ENCODE data around the gene ITGA11. TPM values are rescaled to one million over a fixed set of nuclear protein-coding genes. Genes with fewer than 3 reads are reported as not detected.

Gene ITGA11
- total and polyA plus RNA-seq, 2 donors (not counting 1 experiment from before 2014, with no cell fraction given) = not detected

DNA sequence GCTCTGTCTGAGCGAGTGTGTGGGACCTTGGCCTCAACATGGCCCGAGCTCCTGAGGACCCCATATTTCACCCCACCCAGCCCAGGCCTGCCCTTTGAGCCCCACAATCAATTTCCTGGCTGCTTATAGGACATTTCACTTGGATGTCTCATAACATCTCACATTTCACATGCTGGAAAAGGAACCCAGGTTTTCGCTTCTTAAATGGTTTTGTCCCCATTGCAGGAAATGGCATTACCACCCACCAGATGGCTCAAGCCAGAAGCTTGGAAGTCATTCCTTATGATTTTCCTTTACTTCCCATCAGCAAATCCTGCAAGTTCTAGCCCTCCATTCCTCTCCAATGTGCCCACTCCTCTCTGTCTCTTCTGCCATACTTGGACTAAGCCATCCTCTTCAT, 14.9 kb downstream of the ITGA11 start:
- intact Hi-C loops (cut with micrococcal nuclease) = no loop called here
- DNase-seq (no peak), ATAC-seq (ENCODE audit: low read depth) (no peak)
- CTCF ChIA-PET = interaction anchor here (1.2 kb wide), 1 partner anchor 9 kb away, joined by 3 read pairs; no protein-coding TSS in a partner anchor
- H3K4me1 ChIP-seq (ENCODE audit: control insufficient read depth in 2 of 2, insufficient read depth in 2 of 2, low read length in 2 of 2) = no peaks in the 10 kb centered on the region
- POLR2A ChIA-PET = no interaction called here
- no peak overlapping the region for H3K27ac ChIP-seq (ENCODE audit: low read length in 2 of 2)
- peaks cover 6% of the 10 kb centered on the region for H3K27me3 Mint-ChIP-seq
- no peak for TF ChIP-seq EZH2 (IDR thresholded peaks at IDR 0.05; ENCODE audit: borderline replicate concordance, insufficient read depth, low read depth, low read length, poor library complexity, severe bottlenecking)
- TF ChIP-seq, protein P1, sequence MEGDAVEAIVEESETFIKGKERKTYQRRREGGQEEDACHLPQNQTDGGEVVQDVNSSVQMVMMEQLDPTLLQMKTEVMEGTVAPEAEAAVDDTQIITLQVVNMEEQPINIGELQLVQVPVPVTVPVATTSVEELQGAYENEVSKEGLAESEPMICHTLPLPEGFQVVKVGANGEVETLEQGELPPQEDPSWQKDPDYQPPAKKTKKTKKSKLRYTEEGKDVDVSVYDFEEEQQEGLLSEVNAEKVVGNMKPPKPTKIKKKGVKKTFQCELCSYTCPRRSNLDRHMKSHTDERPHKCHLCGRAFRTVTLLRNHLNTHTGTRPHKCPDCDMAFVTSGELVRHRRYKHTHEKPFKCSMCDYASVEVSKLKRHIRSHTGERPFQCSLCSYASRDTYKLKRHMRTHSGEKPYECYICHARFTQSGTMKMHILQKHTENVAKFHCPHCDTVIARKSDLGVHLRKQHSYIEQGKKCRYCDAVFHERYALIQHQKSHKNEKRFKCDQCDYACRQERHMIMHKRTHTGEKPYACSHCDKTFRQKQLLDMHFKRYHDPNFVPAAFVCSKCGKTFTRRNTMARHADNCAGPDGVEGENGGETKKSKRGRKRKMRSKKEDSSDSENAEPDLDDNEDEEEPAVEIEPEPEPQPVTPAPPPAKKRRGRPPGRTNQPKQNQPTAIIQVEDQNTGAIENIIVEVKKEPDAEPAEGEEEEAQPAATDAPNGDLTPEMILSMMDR (IDR thresholded peaks at IDR 0.05) = no peak
- H2AFZ ChIP-seq (ENCODE audit: insufficient read depth, low read depth, low read length, poor library complexity, severe bottlenecking) = no peak overlapping the region
- peaks cover 0 to 6% (median 0%) of the 10 kb centered on the region in 4 experiments for H3K27me3 ChIP-seq (replicated peaks in 1 of 4; ENCODE audit: control extremely low read depth in 1 of 4, control insufficient read depth in 3 of 4, insufficient read depth in 4 of 4, low read length in 3 of 4)
- H3K79me2 ChIP-seq (ENCODE audit: control insufficient read depth, insufficient read depth, low read length) = no peaks in the 10 kb centered on the region
- no peak overlapping the region for H3K9ac ChIP-seq (ENCODE audit: low read length)
- H3K4me2 ChIP-seq (replicated peaks; ENCODE audit: low read depth, low read length, poor library complexity, severe bottlenecking) = no peak overlapping the region
- H3K9me3 Mint-ChIP-seq (ENCODE audit: insufficient read depth) = no peaks in the 10 kb centered on the region
- H3K9me3 ChIP-seq (ENCODE audit: control extremely low read depth in 1 of 3, control insufficient read depth in 2 of 3, insufficient read depth in 1 of 3, low read length in 2 of 3) = no peaks in the 10 kb centered on the region
- no peaks in the 10 kb centered on the region for H3K4me1 Mint-ChIP-seq
- no peak overlapping the region for H3K4me3 ChIP-seq (ENCODE audit: control extremely low read depth in 1 of 5, extremely low read depth in 1 of 5, insufficient read depth in 1 of 5, low read depth in 2 of 5, low read length in 4 of 5)
- no peaks in the 10 kb centered on the region for H4K20me1 ChIP-seq (ENCODE audit: control insufficient read depth, insufficient read depth, low read length, poor library complexity, severe bottlenecking)
- H3K4me3 Mint-ChIP-seq = no peak overlapping the region
- H3K36me3 ChIP-seq (replicated peaks in 1 of 2; ENCODE audit: control extremely low read depth in 1 of 2, control insufficient read depth in 1 of 2, extremely low read depth in 1 of 2, insufficient read depth in 2 of 2, low read length in 1 of 2) = no peaks in the 10 kb centered on the region
- no peak overlapping the region for H3K27ac Mint-ChIP-seq
- 86% methylated on average over 3 of the region's 3 CpGs for WGBS (ENCODE audit: insufficient coverage)

DNA sequence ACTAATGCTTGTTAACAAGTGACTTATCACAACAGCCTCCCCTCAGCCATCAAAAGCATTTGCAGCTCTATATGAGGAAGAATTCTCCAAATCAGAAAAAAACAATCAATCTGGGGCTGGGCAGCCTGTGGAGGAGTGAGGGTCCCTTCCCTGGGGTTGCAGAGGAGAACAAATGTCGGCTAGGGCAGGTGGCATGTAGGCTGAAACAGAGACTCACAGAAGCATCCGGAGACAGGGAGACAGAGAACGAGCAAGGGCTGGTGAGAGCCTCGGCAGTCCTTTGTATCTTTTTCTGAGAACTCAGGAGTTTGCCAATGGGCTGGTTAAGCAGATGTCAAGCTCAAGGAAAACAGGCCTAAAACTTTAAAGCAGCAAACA, 15.8 kb downstream of the ITGA11 start:
- H4K20me1 ChIP-seq (ENCODE audit: control insufficient read depth, insufficient read depth, low read length, poor library complexity, severe bottlenecking) = no peaks in the 10 kb centered on the region
- ChIA-PET POLR2A (no interaction called here), CTCF (interaction anchor here (1.2 kb wide), 1 partner anchor 10 kb away, joined by 3 read pairs; no protein-coding TSS in a partner anchor)
- intact Hi-C loops (cut with micrococcal nuclease) = no loop called here
- Mint-ChIP-seq H3K27ac (no peak overlapping the region), H3K4me1 (no peaks in the 10 kb centered on the region), H3K27me3 (peaks cover 6% of the 10 kb centered on the region), H3K4me3 (no peak overlapping the region), H3K9me3 (ENCODE audit: insufficient read depth) (no peaks in the 10 kb centered on the region)
- no peak overlapping the region for H3K4me2 ChIP-seq (replicated peaks; ENCODE audit: low read depth, low read length, poor library complexity, severe bottlenecking)
- WGBS (ENCODE audit: insufficient coverage) = 96% methylated on average over 4 of the region's 4 CpGs
- no peaks in the 10 kb centered on the region for H3K36me3 ChIP-seq (replicated peaks in 1 of 2; ENCODE audit: control extremely low read depth in 1 of 2, control insufficient read depth in 1 of 2, extremely low read depth in 1 of 2, insufficient read depth in 2 of 2, low read length in 1 of 2)
- H3K79me2 ChIP-seq (ENCODE audit: control insufficient read depth, insufficient read depth, low read length) = no peaks in the 10 kb centered on the region
- no peak overlapping the region for H2AFZ ChIP-seq (ENCODE audit: insufficient read depth, low read depth, low read length, poor library complexity, severe bottlenecking)
- H3K27me3 ChIP-seq (replicated peaks in 1 of 4; ENCODE audit: control extremely low read depth in 1 of 4, control insufficient read depth in 3 of 4, insufficient read depth in 4 of 4, low read length in 3 of 4) = peaks cover 0 to 2% (median 0%) of the 10 kb centered on the region in 4 experiments
- no peaks in the 10 kb centered on the region for H3K9me3 ChIP-seq (ENCODE audit: control extremely low read depth in 1 of 3, control insufficient read depth in 2 of 3, insufficient read depth in 1 of 3, low read length in 2 of 3)
- no peak for DNase-seq
- no peaks in the 10 kb centered on the region for H3K4me1 ChIP-seq (ENCODE audit: control insufficient read depth in 2 of 2, insufficient read depth in 2 of 2, low read length in 2 of 2)
- no peak for ATAC-seq (ENCODE audit: low read depth)
- no peak for TF ChIP-seq EZH2 (IDR thresholded peaks at IDR 0.05; ENCODE audit: borderline replicate concordance, insufficient read depth, low read depth, low read length, poor library complexity, severe bottlenecking)
- TF ChIP-seq, protein P1 (IDR thresholded peaks at IDR 0.05) = no peak
- H3K27ac ChIP-seq (ENCODE audit: low read length in 2 of 2) = no peak overlapping the region
- no peak overlapping the region for H3K9ac ChIP-seq (ENCODE audit: low read length)
- H3K4me3 ChIP-seq (ENCODE audit: control extremely low read depth in 1 of 5, extremely low read depth in 1 of 5, insufficient read depth in 1 of 5, low read depth in 2 of 5, low read length in 4 of 5) = no peak overlapping the region
